Measurements from ENCODE around the gene RPS6KA1. TPM values are rescaled to one million over a fixed set of nuclear protein-coding genes. Genes with fewer than 3 reads are reported as not detected.
A peak's percentile ranks its signal among the peaks of the same experiment; 100 is the strongest.

The RPS6KA1 gene
- total RNA-seq, 4 donors from 2014 or later: 34.1 to 72.6 (median 38.2) TPM

DNA sequence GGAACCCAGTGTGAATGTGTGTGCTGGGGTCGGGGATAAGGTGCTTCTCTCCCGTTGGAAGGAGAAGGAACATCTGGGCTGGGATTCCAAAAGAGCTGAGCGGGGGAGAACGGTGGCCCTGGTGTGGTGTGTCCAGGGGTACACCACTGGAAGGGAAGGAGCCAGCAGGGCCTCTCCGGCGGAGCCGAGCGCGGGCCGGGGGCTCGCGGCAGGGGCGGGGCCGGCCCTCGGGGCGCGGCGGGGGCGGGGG, 231 bp upstream of the RPS6KA1 start:
- WGBS, 2 donors: 0 to 4% methylated on average over 1 to 12 of the region's 19 CpGs
- no peak for TF ChIP-seq POLR2A (IDR thresholded peaks at IDR 0.05)
- TF ChIP-seq, protein P1, sequence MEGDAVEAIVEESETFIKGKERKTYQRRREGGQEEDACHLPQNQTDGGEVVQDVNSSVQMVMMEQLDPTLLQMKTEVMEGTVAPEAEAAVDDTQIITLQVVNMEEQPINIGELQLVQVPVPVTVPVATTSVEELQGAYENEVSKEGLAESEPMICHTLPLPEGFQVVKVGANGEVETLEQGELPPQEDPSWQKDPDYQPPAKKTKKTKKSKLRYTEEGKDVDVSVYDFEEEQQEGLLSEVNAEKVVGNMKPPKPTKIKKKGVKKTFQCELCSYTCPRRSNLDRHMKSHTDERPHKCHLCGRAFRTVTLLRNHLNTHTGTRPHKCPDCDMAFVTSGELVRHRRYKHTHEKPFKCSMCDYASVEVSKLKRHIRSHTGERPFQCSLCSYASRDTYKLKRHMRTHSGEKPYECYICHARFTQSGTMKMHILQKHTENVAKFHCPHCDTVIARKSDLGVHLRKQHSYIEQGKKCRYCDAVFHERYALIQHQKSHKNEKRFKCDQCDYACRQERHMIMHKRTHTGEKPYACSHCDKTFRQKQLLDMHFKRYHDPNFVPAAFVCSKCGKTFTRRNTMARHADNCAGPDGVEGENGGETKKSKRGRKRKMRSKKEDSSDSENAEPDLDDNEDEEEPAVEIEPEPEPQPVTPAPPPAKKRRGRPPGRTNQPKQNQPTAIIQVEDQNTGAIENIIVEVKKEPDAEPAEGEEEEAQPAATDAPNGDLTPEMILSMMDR (IDR thresholded peaks at IDR 0.05): no peak

GRCh38 chr1:26530410-26530894, 891 bp downstream of the RPS6KA1 start:
- peak overlapping the region; percentile 47 for H3K4me3 ChIP-seq (ENCODE audit: low read depth, poor library complexity, severe bottlenecking)
- intact Hi-C loops (cut with DNase I; ENCODE audit: low total_unique reads): no loop called here
- no peak for TF ChIP-seq POLR2A (IDR thresholded peaks at IDR 0.05)
- TF ChIP-seq, protein P1 (IDR thresholded peaks at IDR 0.05): no peak
- DNase-seq (ENCODE audit: low spot score in 2 of 2): no peak
- WGBS, 2 donors: 12 to 31% methylated on average over 6 to 8 of the region's 8 CpGs

More for the DNA sequence above, 231 bp upstream of the RPS6KA1 start:
- DNase-seq (ENCODE audit: low spot score in 2 of 2): no peak
- no peak overlapping the region for H3K4me3 ChIP-seq (ENCODE audit: low read depth, poor library complexity, severe bottlenecking)
- intact Hi-C loops (cut with DNase I; ENCODE audit: low total_unique reads): no loop called here

DNA sequence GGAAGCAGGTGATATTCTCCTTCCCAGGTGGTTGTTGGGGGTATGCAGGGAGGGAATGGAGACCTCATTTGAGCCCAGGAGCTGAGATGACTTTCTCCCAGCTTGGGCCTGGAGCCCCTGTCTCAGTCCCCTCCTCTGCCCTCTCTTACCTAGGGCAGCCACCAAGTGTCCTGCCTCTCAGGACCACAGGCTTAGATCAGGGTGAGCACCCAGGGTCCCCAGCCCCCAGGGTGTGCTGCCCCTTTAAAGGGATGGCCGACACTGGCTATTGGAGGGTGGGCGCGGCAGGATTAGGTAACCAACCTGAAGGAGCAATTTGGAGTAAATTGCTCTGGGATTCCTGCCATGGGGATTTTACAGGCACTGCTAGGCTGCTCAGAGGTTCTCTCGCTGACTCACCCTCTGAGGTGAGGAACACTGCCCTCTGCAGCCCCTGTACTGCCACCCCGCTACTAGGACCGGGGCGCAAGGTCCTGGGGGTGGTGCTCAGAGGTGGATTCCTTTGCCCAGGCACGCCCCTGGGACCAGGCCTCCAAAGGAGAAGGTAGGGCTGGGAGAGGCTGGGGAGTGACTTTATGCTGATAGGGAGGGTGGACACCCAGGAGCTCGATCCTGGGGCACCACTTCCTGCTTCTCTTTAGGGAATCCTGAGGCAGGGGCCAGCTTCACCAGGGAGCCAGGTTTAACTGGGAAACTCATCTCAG, 1.5 kb downstream of the RPS6KA1 start:
- no peak for DNase-seq (ENCODE audit: low spot score in 2 of 2)
- intact Hi-C loops (cut with DNase I; ENCODE audit: low total_unique reads): no loop called here
- H3K4me3 ChIP-seq (ENCODE audit: low read depth, poor library complexity, severe bottlenecking): peak overlapping the region; percentile 47

DNA sequence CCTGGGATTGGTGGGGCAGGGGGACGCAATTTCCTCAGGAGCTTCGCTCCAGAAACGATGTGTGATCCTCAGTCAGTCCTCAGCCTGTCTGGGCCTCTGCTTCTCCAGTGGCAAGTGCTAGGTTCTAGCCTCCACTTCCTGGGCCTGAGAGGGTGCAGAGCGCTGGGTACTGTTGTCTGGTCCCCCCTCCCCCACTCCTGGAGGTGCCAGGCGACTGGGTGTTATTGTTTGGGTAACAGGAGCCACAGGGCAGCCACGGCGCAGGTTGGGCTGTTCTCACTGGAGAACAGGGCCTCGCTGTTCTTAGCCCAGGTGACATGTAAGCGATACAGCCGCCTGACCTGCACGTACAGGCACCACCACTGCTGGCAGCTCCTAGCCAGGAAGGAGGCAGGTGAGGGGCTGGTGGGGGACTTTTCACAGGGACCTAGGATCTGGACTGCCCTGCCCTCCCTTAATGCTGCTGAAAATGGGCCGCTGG, 2.1 kb downstream of the RPS6KA1 start:
- DNase-seq (ENCODE audit: low spot score in 2 of 2): peak in 1 of 2 donors; percentile 89

More for the DNA sequence above, 1.5 kb downstream of the RPS6KA1 start:
- WGBS, 2 donors: 15 to 56% methylated on average over 8 to 9 of the region's 9 CpGs
- no peak for TF ChIP-seq POLR2A (IDR thresholded peaks at IDR 0.05)
- TF ChIP-seq, protein P1 (IDR thresholded peaks at IDR 0.05): no peak

DNA sequence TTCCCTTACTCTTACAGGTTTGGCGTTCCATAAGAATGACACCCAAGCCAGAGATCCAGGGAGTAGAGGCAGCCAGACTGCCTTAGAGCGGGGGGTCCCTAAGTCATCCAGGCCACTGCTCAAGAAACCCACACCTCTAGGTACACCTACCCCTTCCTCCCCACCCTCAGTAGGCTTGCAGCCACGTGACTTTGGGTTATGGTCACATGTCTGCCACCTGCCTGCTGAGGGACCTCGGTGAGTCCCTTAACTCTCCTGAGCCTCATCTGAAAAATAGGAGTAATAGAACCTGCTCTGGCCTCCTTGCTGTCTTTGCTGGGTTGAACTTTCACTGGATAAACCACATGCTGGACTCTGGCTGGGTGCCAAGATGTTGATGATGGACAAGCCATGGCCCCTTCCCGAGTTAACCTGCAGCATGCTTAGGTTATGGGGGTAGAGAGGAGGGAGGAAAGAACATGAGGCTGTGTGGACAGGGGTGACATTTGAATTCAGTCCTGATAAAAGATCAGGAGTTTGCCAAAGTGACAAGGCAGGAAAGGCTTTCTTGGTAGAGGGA, 4.5 kb downstream of the RPS6KA1 start:
- WGBS, 2 donors: 69 to 74% methylated on average over 5 of the region's 5 CpGs
- no peak overlapping the region for H3K4me3 ChIP-seq (ENCODE audit: low read depth, poor library complexity, severe bottlenecking)
- intact Hi-C loops (cut with DNase I; ENCODE audit: low total_unique reads): no loop called here
- DNase-seq (ENCODE audit: low spot score in 2 of 2): no peak
- no peak for TF ChIP-seq POLR2A (IDR thresholded peaks at IDR 0.05)
- TF ChIP-seq, protein P1 (IDR thresholded peaks at IDR 0.05): no peak

More for the DNA sequence above, 2.1 kb downstream of the RPS6KA1 start:
- WGBS, 2 donors: 65 to 70% methylated on average over 7 to 11 of the region's 12 CpGs
- no peak overlapping the region for H3K4me3 ChIP-seq (ENCODE audit: low read depth, poor library complexity, severe bottlenecking)
- TF ChIP-seq, protein P1 (IDR thresholded peaks at IDR 0.05): no peak
- TF ChIP-seq POLR2A (IDR thresholded peaks at IDR 0.05): no peak
- intact Hi-C loops (cut with DNase I; ENCODE audit: low total_unique reads): no loop called here
